ENCODE measurements around the gene MARF1. TPM values are rescaled to one million over a fixed set of nuclear protein-coding genes. Genes with fewer than 3 reads are reported as not detected.
"Not testable (repeated sequence)": the region's sequence is repeated elsewhere in the genome, so short reads cannot be mapped to it uniquely, and the experiment has no call there.

The MARF1 gene, protein sequence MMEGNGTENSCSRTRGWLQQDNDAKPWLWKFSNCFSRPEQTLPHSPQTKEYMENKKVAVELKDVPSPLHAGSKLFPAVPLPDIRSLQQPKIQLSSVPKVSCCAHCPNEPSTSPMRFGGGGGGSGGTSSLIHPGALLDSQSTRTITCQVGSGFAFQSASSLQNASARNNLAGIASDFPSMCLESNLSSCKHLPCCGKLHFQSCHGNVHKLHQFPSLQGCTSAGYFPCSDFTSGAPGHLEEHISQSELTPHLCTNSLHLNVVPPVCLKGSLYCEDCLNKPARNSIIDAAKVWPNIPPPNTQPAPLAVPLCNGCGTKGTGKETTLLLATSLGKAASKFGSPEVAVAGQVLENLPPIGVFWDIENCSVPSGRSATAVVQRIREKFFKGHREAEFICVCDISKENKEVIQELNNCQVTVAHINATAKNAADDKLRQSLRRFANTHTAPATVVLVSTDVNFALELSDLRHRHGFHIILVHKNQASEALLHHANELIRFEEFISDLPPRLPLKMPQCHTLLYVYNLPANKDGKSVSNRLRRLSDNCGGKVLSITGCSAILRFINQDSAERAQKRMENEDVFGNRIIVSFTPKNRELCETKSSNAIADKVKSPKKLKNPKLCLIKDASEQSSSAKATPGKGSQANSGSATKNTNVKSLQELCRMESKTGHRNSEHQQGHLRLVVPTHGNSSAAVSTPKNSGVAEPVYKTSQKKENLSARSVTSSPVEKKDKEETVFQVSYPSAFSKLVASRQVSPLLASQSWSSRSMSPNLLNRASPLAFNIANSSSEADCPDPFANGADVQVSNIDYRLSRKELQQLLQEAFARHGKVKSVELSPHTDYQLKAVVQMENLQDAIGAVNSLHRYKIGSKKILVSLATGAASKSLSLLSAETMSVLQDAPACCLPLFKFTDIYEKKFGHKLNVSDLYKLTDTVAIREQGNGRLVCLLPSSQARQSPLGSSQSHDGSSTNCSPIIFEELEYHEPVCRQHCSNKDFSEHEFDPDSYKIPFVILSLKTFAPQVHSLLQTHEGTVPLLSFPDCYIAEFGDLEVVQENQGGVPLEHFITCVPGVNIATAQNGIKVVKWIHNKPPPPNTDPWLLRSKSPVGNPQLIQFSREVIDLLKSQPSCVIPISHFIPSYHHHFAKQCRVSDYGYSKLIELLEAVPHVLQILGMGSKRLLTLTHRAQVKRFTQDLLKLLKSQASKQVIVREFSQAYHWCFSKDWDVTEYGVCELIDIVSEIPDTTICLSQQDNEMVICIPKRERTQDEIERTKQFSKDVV (N-terminal part only)
- total RNA-seq (2014; rRNA removed; shearing (Covaris generic)), result 3.3 and 4.5 TPM in 2 replicates

- peak; percentile 96 for DNase-seq (ENCODE audit: low spot score)
These were observed at the start of gene MARF1 for GRCh38 chr16:15643048-15643945. TSS of gene MARF1 (minus strand) at chr16:15643154. CDS start at chr16:15639233, 3,921 bp downstream.

- DNase-seq (ENCODE audit: low spot score), result not testable (repeated sequence)
These were observed 49.6 kb upstream of the MARF1 start for GRCh38 chr16:15692508-15692907.

GRCh38 chr16:15691046-15691445 lies 48.1 kb upstream of the MARF1 start:
- DNase-seq (ENCODE audit: low spot score), result no peak

DNA sequence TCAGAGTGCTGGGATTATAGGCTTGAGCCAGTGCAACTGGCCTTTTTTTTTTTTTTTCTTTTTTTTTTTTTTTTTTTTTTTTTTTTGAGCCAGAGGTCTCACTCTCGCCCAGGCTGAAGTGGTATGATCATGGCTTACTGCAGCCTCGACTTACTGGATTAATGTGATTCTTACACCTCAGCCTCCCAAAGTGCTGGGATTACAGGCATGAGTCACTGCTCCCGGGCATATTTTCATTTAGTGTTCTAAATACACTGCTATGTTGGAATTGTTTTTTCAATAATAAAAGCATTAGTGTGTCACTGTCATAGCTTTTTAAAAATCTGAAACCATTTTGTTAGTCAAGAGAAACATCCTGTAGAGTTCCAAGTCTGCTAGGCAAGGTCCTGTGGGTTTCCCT lies 47.3 kb upstream of the MARF1 start:
- DNase-seq (ENCODE audit: low spot score), result no peak

DNA sequence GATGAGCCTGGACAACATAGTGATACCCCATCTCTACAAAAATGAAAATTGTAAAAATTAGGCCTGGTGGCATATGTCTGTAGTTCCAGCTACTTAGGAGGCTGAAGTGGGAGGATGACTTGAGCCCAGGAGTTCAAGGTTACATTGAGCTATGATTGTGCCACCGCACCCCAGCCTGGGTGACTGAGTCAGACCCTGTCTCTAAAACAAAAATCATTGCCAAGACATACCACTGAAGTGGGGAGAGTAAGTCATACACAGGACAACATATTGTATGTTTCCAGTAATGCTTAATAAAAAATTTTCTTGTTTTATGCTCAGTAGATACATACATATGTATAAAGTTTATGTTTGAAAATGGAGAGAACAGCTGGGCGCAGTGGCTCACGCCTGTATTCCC lies 46.3 kb upstream of the MARF1 start:
- no peak for DNase-seq (ENCODE audit: low spot score)

- DNase-seq (ENCODE audit: low spot score), result no peak
These were observed 43.3 kb upstream of the MARF1 start for GRCh38 chr16:15686287-15686686.

DNA sequence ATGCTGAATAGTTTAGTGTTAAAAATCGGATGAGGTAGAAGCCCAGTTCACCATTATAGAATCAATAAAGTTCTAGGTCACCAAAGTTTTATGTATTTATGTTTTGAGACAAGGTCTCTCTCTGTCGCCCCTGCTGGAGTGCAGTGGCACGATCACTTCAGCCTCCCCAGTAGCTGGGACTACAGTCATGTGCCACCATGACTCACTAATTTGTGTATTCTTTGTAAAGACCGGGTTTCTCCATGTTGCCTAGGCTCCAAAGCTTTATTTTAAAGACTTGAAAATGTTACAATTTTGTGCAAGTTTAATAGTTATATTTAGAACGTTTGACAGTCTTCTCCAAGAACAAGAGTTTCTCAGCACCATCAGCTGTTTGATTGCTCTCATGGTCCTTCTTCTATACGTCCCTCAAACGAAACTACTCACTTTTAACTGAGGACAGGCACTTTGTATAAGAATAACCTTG lies 39.2 kb upstream of the MARF1 start:
- peak; percentile 73 for DNase-seq (ENCODE audit: low spot score)

DNA sequence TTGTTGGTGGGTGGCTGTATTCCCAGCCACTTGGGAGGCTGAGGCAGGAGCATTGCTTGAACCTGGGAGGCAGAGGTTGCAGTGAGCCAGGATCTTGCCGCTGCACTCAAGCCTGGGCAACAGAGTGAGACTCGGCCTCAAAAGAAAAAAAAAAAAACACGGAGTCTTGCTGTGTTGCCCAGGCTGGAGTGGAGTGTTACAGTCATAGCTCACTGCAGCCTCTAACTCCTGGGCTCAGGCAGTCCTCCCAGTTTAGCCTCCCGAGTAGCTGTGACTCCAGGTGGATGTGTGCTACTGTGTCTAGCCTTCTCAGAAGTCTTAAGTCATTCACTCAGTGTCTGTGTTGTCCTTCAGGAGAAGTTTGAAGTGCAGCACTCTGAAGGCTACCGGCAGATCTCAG lies 34.5 kb upstream of the MARF1 start:
- no peak for DNase-seq (ENCODE audit: low spot score)

- DNase-seq (ENCODE audit: low spot score), result no peak
These were observed 33.6 kb upstream of the MARF1 start for GRCh38 chr16:15676506-15676905.

DNA sequence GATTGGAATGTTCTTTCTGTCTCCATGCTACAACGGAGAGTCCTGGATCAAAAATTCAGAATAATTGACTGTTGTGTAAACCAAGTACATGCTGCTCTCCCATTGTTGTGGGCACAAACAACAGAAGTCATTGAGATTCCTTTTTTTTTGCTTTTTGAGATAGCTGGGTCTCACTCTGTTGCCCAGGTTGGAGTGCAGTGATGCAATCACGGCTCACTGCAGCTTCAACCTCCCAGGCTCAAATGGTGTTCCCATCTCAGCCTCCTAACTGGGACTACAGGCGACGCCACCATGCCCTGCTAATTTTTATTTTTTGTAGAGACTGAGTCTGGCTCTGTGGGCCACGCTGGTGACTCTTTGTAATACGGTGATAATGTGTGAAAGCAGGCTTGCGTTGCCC lies 31.6 kb upstream of the MARF1 start:
- DNase-seq (ENCODE audit: low spot score), result no peak

DNA sequence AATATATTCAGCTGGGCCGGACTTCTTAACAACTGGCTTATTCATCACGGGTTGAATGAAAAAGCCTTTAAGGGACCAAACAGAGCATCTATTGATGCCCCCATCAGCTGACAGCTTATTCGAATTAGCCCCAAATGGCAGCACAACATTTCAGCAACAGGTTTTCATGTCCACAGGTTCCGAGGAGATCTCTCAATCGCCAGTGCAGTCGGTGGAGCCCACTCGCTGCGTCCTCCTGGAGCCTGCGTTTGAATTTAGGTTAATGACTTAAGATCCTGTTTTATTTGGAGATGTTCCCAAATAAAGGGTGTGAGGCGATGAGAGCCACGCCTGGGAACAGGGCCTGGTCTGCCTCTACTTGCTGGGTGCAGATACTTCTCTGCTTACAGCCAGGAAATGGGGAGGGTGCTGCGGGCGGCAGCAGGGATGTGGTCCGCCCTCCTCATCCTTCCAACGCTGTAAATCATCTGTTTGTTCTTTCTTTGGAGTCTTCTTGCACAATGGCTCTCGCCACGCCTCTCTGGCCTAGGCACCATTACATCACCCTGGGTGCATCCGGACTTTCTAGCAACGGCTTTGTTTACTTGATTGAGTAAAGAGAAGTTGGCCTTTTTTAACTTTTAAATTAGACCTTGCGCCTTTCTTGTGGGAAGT lies 29.7 kb upstream of the MARF1 start:
- DNase-seq (ENCODE audit: low spot score), result no peak

GRCh38 chr16:15672127-15672513 lies 29.2 kb upstream of the MARF1 start:
- DNase-seq (ENCODE audit: low spot score), result not testable (repeated sequence)

DNA sequence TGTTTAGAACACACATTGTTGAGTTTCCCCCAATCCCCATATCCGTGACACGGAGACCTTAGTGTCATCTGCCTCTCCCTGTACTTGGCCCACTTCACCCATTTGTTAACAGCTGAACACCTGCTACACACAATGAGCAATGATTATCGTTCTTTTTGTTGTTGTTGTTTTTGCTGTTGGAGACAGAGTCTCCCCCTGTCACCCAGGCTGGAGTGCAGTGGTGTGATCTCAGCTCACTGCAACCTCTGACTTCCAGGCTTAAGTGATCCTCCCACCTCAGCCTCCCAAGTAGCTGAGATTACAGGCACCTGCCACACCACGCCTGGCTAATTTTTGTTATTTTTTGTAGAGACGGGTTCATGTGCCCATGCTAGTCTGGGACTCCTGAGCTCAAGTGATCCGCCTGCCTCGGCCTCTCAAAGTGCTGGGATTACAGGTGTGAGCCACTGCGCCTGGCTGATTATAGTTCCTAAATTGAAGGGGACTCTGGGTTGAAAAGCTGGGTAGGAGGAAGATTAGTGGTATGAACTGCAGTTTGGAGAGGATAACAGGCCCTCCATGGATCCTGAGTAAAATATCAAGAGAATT lies 28.7 kb upstream of the MARF1 start:
- no peak for DNase-seq (ENCODE audit: low spot score)

GRCh38 chr16:15667091-15667742 lies 24.3 kb upstream of the MARF1 start:
- DNase-seq (ENCODE audit: low spot score), result no peak

- no peak for DNase-seq (ENCODE audit: low spot score)
These were observed 22.2 kb upstream of the MARF1 start for GRCh38 chr16:15665107-15665506.

DNA sequence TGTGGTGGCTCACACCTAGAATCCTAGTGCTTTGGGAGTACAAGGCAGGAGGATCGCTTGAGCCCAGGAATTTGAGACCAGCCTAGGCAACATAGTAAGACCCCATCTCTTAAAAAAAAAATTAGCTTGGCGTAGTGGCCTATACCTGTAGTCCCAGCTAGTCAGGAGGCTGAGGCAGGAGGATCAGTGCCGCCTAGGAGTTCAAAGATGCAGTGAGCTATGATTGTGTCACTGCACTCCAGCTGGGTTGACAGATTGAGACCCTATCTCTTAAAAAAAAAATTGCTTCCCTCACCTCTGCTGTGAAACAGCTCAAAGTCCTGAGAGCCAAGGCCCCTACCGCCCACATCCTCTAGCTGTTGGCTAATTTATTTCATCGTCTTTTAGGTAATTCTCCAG lies 17.2 kb upstream of the MARF1 start:
- DNase-seq (ENCODE audit: low spot score), result no peak

DNA sequence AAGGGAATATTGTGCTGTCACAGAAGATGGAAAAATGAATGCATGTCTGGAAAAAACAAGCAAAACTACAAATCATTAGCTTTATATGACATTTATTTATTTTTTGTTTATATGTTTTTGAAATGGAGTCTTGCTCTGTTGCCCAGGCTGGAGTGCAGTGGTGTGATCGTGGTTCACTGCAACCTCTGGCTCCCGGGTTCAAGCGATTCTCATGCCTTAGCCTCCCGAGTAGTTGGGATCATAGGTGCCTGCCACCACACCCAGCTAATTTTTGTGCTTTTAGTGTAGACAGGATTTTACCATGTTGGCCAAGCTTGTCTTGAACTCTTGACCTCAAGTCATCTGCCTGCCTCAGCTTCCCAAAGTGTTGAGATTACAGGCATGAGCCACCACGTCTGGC lies 15.6 kb upstream of the MARF1 start:
- DNase-seq (ENCODE audit: low spot score), result no peak

DNA sequence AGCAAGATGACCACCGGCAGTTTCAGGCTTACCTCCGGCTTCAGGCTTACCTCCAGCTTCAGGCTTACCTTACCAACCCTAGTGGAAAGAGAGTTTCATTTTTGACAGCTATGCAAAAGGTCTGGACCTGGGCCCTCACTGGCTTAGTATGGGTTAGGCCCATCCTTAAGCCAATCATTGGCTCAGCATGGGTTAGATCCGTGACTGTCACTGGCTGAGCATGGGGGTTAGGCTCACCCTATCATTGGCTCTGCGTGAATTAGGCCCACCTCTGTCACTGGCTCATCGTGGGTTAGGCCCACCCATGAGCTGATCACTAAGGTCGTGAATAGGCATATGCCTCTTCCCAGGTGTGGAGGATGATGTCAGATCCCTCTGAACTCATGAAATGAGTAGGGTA lies 15.2 kb upstream of the MARF1 start:
- no peak for DNase-seq (ENCODE audit: low spot score)

- not testable (repeated sequence) for DNase-seq (ENCODE audit: low spot score)
These were observed 12.6 kb upstream of the MARF1 start for GRCh38 chr16:15655561-15655960.

Measured in HT-29 (cell line).